Measurements from ENCODE around the gene MFN1.

Gene MFN1

DNA sequence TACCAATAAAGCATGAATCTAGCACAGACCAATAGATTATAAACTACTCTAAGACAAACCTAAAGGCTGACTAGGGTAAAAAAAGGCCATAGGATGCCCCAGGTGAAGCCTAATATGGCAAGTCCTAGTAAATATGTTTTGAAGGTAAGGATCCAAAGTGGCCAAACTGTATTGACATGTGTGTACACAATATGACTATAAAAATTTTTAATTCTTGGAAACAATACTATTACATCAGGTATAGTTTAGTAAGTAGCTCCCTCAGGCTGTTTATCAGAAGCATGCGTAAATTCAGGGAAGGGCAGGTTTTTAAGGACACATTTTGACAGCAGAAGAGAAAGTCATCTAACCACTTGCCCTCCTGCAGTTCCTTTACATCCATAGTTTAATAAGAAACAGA, 84.9 kb downstream of the MFN1 start:
- no peak for DNase-seq

DNA sequence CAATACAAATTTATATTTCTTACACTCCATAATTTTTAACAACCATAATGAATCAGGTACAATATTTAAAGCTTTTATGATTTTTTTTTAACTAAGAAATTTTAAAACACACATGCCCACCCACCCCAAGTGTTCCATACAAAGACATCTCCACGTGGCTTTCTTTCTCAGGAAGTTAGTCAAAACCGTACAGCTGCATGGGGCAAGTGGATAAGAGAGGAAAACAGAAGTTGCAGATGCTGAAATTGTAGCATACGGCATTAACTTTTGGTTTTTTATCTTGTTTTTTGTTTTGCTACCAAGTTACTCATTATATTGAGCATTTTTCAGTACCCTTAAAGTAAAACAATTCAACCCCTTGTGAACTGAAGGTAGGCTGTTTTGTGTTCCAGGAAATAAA, 89.0 kb downstream of the MFN1 start:
- DNase-seq = no peak

DNA sequence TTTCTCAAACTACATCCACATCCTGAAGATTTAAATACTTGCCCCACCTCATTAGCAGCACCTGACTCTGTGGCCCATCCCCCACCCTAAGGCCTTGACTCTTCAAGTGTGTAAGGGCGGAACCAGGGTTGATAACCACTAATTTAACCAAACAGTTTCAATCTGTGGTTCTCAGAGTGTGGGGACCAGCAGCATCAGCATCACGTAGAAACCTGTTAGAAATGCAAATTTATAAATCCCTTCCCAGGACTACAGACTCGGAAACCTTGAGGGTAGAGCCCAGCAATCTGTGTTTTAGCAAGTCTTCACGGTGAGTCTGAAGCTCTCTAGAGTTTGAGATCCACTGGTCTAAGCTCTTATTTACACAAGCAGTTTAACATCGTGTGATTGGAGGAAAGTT, 91.3 kb downstream of the MFN1 start:
- DNase-seq = peak in 1 of 3 experiments; percentile 28

Measured in NCI-H1417 (cell line).